Stimulated activated CD4-positive, alpha-beta T cell treated with anti-CD3 and anti-CD28 coated beads, Interleukin-1b, Interleukin-23, amount 100 ng/mL, for 48 hours (primary cell): ENCODE results near the gene POU6F2.
"Not testable (repeated sequence)": the region's sequence is repeated elsewhere in the genome, so short reads cannot be mapped to it uniquely, and the experiment has no call there.

Source experiments
- DNase-seq: peaks from one replicate; pipeline ENCODE4 v3.0.0-alpha.2; 2020

POU6F2 gene

DNA sequence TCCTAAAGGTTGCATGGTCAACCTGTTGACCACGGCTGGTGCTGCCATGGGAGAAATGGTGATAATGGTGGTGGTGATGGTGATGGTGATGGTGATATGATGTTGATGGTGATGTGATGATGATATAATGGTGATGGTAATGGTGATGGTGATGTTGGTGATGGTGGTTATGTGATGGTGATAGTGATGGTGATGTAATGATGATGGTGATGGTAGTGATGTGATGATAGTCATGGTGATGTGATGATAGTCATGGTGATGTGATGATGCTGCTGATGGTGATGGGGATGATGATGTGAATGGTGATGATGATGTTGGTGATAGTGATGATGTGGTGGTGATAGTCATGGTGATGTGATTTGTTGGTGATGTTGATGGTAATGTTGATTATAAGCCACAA, 23.9 kb downstream of the POU6F2 start:
- no peak for DNase-seq

DNA sequence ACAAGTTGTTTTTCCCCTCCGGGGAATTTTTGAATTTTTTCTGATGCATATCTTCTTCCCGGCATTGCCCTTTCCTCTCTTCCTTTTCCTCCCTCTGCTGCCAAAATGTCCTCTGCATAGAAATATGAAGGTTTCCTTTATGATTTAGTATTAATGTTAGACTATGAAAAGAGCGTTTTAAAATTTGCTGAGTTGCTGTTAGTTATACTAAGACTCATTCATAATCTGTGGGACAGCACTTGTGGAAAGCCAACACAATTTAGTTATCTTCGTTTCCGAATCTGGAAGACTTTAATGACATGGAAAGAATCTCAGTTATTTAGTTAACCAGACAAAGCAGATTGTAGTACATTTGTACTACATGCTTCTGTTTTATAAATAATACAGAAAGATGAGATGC, 25.0 kb downstream of the POU6F2 start:
- no peak for DNase-seq

DNA sequence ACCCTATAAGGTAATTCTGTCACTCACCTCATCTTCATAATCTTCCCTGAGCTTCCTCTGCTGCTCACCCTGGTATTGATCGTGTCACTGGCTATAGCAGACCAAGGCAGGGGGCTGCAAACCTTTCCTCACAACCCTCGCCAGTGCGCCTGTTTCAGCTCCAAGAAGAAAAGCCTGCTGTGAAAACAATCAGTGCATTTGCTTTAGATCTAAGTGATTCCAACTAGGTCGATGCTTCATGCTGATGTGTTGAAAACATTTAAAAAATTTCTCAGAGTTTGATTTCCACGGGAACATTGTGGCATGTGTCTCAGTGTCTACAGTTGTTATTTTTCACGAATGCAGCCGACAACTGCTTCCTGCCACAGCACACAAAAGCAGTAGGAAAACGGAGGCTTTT, 27.3 kb downstream of the POU6F2 start:
- no peak for DNase-seq

DNA sequence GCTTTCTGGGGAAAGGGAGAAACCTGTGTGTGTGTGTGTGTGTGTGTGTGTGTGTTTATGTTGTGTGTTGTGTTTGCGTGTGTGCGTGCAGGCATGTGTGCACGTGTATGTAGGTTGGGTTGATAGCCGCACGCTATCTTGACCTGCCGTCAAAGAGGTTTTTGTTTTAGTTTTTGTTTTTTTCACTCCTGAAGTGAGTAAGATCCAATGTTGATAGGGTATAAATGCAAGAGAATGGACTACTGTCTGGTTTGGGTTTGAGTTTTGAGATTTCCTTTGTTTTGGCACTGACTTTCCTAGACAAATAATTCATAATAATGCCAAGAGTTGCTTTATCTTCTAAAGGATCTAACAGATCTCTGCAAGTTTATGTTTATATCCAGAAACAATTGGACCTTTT, 27.8 kb downstream of the POU6F2 start:
- DNase-seq = no peak

DNA sequence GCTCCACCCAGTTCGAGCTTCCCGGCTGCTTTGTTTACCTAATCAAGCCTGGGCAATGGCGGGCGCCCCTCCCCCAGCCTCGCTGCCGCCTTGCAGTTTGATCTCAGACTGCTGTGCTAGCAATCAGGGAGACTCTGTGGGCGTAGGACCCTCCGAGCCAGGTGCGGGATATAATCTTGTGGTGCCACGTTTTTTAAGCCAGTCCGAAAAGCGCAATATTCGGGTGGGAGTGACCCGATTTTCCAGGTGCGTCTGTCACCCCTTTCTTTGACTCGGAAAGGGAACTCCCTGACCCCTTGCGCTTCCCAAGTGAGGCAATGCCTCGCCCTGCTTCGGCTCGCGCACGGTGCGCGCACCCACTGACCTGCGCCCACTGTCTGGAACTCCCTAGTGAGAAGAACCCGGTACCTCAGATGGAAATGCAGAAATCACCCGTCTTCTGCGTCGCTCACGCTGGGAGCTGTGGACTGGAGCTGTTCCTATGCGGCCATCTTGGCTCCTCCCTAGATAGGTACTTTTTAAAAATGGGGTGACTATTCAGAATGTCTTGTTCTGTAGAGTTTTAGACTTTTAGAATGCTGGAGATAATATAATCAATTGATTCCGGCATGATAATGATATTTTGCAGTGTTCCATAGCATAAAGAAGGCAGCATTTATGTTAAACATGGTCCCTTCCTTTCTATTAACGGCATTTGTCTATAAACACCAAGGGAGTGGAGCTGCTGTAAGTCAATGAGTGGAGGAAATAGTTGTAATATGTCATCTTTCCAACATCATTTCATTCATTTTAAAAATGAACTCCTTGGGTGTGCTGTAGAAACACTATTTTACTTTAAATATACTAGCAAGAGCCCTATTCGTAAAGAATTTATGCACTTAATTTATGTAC, 35.6 kb downstream of the POU6F2 start:
- DNase-seq = not testable (repeated sequence)

- DNase-seq = no peak
These were observed 38.9 kb downstream of the POU6F2 start for GRCh38 chr7:39016609-39017008.

DNA sequence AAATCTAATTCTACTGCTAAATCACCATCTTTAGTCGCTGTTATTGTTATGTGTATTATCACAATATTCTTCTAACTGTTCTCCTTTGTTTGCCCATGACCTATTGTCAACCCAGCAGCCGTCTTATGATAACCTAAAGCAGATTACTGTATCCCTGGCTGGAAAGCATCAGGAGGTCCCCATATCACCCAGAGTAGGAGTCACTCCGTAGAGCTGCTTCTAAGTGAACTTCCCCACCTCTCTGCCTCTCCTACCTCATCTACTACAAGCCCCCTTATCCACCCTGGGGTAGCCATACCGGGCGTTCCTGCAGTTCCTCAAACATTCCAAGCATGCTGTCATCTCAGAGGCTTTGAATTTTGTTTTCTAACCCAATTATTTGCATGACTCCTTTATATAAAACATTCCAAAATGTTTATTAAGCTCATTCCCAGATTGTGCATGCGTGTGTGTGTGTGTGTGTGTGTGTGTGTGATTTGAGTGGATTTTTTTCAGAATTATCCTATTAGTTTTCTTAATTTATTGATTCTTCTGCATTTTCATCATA, 39.7 kb downstream of the POU6F2 start:
- DNase-seq = no peak

DNA sequence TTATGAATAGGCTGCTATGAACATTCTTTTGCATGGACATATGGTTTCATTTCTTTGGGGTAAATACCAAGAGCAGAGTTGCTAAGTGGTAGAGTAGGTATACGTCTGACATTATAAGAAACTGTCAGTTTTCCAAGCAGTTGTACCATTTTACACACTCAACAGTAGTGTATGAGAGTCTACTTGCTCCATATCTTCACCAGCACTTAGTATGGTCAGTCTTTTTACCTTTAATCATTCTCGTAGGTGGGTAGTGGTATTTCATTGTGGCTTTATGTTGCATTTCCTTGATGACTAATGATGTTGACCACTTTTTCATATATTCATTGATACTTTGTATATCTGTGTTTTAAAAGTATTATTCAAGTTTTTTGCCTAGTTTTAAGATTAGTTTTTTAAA, 45.1 kb downstream of the POU6F2 start:
- no peak for DNase-seq

- DNase-seq = no peak
These were observed 49.8 kb downstream of the POU6F2 start for GRCh38 chr7:39027491-39027890.

DNA sequence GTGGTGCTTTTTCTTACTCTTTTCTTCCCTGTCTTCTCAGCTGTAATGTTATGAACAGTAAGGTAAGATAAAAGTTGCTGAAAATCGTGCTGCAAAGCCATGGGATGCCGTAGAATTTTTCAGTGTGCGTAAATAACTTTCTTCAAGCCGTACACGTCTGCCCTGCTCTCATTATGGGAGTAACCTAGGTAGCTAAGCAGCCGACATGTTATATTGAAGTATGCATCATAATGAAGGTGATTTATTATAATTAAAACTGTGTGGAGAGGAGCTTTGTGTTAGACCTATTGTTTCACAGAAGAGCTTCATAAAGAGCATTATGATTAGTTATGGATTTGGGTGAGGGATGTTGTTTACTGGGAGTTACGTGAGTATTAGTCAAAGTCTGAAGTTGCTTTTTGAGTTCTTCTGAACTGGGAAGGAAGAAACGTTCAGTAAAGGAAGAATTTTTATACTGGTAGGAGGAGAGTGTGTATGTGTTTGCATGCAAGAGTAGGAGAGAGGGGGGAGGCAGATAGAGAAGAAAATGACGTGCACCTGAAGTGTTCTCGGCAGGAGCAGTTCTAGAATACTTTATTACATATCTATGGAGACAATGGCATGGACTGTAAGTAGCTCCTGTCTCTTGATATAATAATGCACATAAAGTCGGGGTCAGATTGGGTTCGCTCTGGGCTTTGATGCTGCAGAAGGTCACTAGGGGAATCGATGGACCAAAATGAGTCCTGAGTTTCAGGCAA, 56.3 kb downstream of the POU6F2 start:
- no peak for DNase-seq

DNA sequence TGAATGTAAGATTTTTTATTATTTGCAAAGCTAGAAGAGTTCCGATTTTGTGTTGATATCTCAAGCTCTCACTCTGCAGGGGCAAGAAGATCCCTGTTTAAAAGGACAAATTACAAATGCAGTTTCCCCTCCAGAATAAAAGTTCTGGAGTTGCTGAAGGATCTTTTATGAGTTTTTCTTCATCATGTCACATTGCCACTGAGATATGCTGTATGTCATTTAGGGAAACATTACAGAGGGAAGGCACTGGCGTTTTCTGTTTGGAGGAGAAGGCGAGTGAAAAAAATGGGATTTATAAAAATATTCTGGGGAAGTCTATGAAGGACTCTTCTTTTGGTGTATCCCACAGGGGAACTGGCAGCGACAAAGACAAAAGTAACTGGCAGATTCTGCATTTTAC, 57.4 kb downstream of the POU6F2 start:
- no peak for DNase-seq

DNA sequence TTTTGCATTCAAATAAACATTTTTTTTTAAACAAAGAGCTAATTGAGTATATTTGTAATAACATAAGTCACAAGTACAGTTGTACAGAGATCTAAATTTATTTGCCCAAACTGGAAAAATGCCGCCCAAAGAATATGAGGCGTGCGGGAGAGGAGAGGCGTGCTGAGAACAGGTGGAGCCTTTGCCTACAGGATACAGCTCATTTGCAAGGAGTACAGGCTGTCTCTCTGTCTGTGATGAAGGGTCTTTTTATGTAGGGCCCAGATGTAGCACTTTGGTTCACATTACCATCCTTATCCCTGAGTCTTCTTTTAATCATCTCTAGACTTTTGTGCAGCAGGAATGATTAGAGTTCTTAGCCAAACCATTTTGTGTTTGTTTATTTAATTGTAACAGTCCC, 58.2 kb downstream of the POU6F2 start:
- DNase-seq = no peak

- no peak for DNase-seq
These were observed 65.0 kb downstream of the POU6F2 start for GRCh38 chr7:39042670-39043069.

- DNase-seq = no peak
These were observed 65.8 kb downstream of the POU6F2 start for GRCh38 chr7:39043531-39043930.

- DNase-seq = no peak
These were observed 66.8 kb downstream of the POU6F2 start for GRCh38 chr7:39044489-39044888.

DNA sequence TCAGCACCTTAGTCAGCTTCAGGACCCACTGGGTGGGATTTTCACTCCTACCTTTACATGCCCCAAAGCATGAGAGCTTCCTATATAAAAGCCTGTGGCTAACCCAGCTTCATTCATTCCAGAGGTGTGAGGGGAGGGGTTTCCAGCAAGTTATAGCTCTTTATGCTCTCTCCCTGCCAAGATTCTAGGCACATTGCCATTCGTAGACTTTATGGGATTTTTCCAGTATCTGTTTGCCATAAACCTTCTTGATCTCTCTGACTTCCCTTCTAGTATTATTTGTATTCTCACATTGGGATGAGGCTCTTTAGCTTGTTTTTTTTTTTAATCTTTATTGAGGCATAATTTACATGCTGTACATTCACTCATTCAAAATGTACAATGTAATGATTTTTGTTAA, 67.5 kb downstream of the POU6F2 start:
- DNase-seq = no peak

GRCh38 chr7:39051279-39051678, 73.6 kb downstream of the POU6F2 start:
- no peak for DNase-seq

- DNase-seq = no peak
These were observed 74.0 kb downstream of the POU6F2 start for GRCh38 chr7:39051707-39052106.

DNA sequence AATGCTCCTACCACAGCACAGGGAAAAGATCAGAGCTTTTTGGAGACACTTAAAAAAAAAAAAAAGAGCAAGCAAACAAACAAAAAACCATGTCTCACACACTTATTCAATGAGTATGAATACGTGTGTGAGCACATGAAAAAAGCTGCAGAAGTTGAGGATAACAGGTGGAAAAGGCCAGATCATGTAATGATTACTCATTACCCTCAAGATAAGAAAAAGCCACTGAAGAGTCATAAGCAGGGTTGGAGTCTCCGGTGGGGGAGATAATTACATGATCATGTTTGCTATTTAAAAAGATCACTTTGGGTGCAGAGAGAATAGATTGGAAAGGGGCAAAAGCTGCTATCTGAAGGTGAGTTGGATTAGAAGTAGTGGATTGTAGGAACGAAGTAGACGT, 77.0 kb downstream of the POU6F2 start:
- DNase-seq = no peak

DNA sequence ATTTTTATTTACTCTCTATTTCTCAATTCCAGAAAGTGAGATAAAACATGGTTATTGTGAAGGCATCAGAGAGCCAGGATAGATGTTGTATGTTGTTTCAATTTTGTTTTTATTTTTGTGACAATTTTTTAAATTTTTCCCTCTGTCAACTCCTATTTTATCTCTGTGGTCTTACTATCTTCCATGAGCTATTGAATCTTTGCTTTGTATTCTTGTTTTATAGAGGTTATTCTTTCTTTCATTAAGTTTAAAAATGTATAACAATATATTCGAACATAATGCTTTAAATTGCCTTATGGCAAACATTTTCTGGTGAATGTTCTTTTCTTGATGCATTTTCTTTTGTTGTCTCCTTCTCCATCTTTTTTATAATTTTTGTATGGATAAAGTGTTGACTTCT, 78.4 kb downstream of the POU6F2 start:
- no peak for DNase-seq

DNA sequence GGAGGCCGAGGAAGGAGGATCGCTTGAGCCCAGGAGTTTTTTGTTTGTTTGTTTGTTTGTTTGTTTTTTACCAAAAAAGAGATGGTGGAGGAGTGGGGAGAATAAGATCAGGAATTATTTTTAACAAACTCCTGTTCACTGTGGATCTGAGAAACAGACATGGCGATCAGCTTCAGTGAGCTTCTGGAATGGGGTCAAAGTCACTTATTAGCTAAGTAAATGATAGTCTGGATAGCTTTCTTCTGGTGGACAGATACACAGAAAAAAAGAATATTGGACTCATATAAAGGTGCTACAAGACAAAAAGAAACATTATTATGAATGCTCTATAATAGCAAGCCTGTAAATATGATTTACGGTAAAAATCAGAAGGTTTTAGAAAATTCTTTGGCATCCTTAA, 85.1 kb downstream of the POU6F2 start:
- no peak for DNase-seq

DNA sequence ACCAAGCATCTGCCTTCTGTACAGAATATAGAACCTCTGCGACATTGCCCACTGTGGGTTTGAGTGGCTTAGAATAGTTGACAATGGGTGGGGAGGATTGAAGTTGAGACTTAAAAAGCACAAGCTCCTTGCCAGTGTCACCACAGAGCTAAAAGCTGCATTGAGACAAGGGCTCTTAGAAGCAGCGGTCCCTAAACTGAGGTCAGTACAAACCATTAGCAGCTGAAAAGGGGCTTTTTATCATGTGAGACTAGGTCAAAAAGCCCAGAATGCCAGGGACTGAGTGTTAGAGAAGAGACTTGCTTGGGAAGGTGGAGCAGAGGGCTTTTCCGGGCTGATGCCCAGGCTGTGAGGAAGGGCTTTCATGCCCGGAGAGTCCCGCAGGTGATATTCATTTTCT, 91.3 kb downstream of the POU6F2 start:
- no peak for DNase-seq

- no peak for DNase-seq
These were observed 92.5 kb downstream of the POU6F2 start for GRCh38 chr7:39069896-39070881.
